Activated CD8-positive, alpha-beta memory T cell treated with anti-CD3 and anti-CD28 coated beads, Interleukin-2, amount 50 U/mL, for 1 hour (primary cell): ENCODE data around the gene CITED1.

ENCODE experiments used
- DNase-seq: peaks from one replicate; pipeline ENCODE4 v3.0.0-alpha.2; 2020; ENCODE audit errors: extremely low read depth

Gene CITED1

GRCh38 chrX:72308566-72309296, 3.0 kb upstream of the CITED1 start:
- no peak for DNase-seq

- no peak for DNase-seq
Observed at GRCh38 chrX:72308209-72308565, 2.5 kb upstream of the CITED1 start.

- no peak for DNase-seq
Observed at GRCh38 chrX:72307646-72308051, 1.9 kb upstream of the CITED1 start.

- DNase-seq, result no peak
Observed at GRCh38 chrX:72306851-72307645, 1.3 kb upstream of the CITED1 start.

GRCh38 chrX:72306085-72306801, 529 bp upstream of the CITED1 start:
- no peak for DNase-seq

GRCh38 chrX:72304877-72305276, 837 bp downstream of the CITED1 start:
- no peak for DNase-seq

GRCh38 chrX:72301781-72302180, 3.9 kb downstream of the CITED1 start:
- no peak for DNase-seq

- DNase-seq, result no peak
Observed at GRCh38 chrX:72299891-72300630, 5.7 kb downstream of the CITED1 start.

- DNase-seq, result no peak
Observed at GRCh38 chrX:72297953-72298730, 7.6 kb downstream of the CITED1 start.

- no peak for DNase-seq
Observed at GRCh38 chrX:72296991-72297390, 8.7 kb downstream of the CITED1 start.

GRCh38 chrX:72295745-72296144, 10.0 kb downstream of the CITED1 start:
- DNase-seq, result no peak

- DNase-seq, result no peak
Observed at GRCh38 chrX:72294497-72294896, 11.2 kb downstream of the CITED1 start.

GRCh38 chrX:72282302-72282701, 23.4 kb downstream of the CITED1 start:
- DNase-seq, result no peak

GRCh38 chrX:72280321-72280845, 25.3 kb downstream of the CITED1 start:
- no peak for DNase-seq

- no peak for DNase-seq
Observed at GRCh38 chrX:72276478-72276953, 29.2 kb downstream of the CITED1 start.

- no peak for DNase-seq
Observed at GRCh38 chrX:72274526-72274925, 31.2 kb downstream of the CITED1 start.

- no peak for DNase-seq
Observed at GRCh38 chrX:72273718-72274117, 32.0 kb downstream of the CITED1 start.

GRCh38 chrX:72272868-72273267, 32.8 kb downstream of the CITED1 start:
- DNase-seq, result no peak

GRCh38 chrX:72271812-72272211, 33.9 kb downstream of the CITED1 start:
- no peak for DNase-seq

GRCh38 chrX:72271091-72271788, 34.5 kb downstream of the CITED1 start:
- DNase-seq, result no peak
